NB4 (cell line): Measurements from ENCODE around the gene CTNNAL1.

Experiments used
- CTCF ChIP-seq: IDR thresholded peaks from one replicate; pipeline ENCODE4 v1.5.1; 2012; ENCODE audit warnings: low read depth, low read length
- MAX ChIP-seq: IDR thresholded peaks from 2 replicates; pipeline ENCODE4 v1.6.1; 2011; ENCODE audit warnings: low read depth, low read length
- POLR2A ChIP-seq: IDR thresholded peaks from 2 replicates; pipeline ENCODE4 v1.6.1; 2011; ENCODE audit warnings: mild to moderate bottlenecking; ENCODE audit not compliant: insufficient read length; ENCODE audit errors: extremely low read depth

- TF ChIP-seq POLR2A (no peak), CTCF (no peak), MAX (no peak)
These were observed 53.0 kb downstream of the CTNNAL1 start for GRCh38 chr9:108960331-108960730.
